A673 (cell line): ENCODE data around the gene THSD4.

ENCODE experiments used
- EZH2 ChIP-seq: fragments of 200-600 bp; sonication (generic); IDR thresholded peaks from 2 replicates; pipeline ENCODE4 v1.6.1; 2017; ENCODE audit warnings: borderline replicate concordance, low read depth, mild to moderate bottlenecking, mixed read lengths, antibody characterized with exemption, low read length; ENCODE audit not compliant: poor library complexity, severe bottlenecking
- TF ChIP-seq, protein P1 (sequence below): fragments of 300-800, 200-600 bp; sonication (generic); conservative IDR thresholded peaks from 2 replicates; pipeline ENCODE4 v1.5.1; 2017; ENCODE audit warnings: low read depth, mild to moderate bottlenecking, antibody characterized with exemption, low read length, moderate library complexity, mixed read lengths

DNA sequence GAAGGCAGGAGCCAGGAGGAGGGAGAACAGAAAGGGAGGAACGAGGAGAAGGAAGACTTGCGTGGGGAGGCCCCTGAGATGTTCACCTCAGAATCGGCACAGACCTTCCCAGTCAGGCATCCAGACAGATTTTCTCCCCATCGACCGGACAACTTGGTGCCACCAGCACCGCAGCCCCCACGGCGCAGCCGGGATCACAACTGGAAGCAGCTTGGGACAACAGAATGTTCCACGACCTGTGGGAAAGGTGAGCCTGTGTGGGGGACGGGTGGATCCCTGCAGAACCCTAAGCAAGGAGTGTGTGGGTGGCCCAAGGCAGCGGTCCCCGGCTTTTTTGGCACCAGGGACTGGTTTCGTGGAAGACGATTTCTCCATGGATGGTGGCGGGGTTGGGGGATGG is 622.5 kb downstream of the THSD4 start:
- TF ChIP-seq, protein P1, sequence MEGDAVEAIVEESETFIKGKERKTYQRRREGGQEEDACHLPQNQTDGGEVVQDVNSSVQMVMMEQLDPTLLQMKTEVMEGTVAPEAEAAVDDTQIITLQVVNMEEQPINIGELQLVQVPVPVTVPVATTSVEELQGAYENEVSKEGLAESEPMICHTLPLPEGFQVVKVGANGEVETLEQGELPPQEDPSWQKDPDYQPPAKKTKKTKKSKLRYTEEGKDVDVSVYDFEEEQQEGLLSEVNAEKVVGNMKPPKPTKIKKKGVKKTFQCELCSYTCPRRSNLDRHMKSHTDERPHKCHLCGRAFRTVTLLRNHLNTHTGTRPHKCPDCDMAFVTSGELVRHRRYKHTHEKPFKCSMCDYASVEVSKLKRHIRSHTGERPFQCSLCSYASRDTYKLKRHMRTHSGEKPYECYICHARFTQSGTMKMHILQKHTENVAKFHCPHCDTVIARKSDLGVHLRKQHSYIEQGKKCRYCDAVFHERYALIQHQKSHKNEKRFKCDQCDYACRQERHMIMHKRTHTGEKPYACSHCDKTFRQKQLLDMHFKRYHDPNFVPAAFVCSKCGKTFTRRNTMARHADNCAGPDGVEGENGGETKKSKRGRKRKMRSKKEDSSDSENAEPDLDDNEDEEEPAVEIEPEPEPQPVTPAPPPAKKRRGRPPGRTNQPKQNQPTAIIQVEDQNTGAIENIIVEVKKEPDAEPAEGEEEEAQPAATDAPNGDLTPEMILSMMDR: no peak
- no peak for TF ChIP-seq EZH2
